Stimulated activated CD4-positive, alpha-beta T cell treated with anti-CD3 and anti-CD28 coated beads, Interleukin-1b, Interleukin-23, amount 100 ng/mL, for 24 hours (primary cell): ENCODE results near the gene SEPTIN12.
"Not testable (repeated sequence)": the region's sequence is repeated elsewhere in the genome, so short reads cannot be mapped to it uniquely, and the experiment has no call there.

Experiments used
- DNase-seq, 4 experiments: peaks; one replicate each; pipeline ENCODE4 v3.0.0-alpha.2; 2020; ENCODE audit warnings: low read depth in 4 of 4, low spot score in 1 of 4

The SEPTIN12 gene

GRCh38 chr16:4760221-4760910, 27.8 kb downstream of the SEPTIN12 start:
- no peak for DNase-seq

GRCh38 chr16:4755687-4756086, 32.5 kb downstream of the SEPTIN12 start:
- DNase-seq, result no peak

GRCh38 chr16:4754865-4755264, 33.3 kb downstream of the SEPTIN12 start:
- no peak for DNase-seq

GRCh38 chr16:4753227-4753626, 34.9 kb downstream of the SEPTIN12 start:
- no peak for DNase-seq

GRCh38 chr16:4752351-4753100, 35.6 kb downstream of the SEPTIN12 start:
- no peak for DNase-seq

GRCh38 chr16:4750896-4751295, 37.2 kb downstream of the SEPTIN12 start:
- DNase-seq, result no peak

- no peak for DNase-seq
These were observed 38.4 kb downstream of the SEPTIN12 start for GRCh38 chr16:4749700-4750257.

- no peak for DNase-seq
These were observed 39.3 kb downstream of the SEPTIN12 start for GRCh38 chr16:4748682-4749411.

- DNase-seq, result no peak
These were observed 40.1 kb downstream of the SEPTIN12 start for GRCh38 chr16:4747906-4748681.

- DNase-seq, result no peak
These were observed 41.1 kb downstream of the SEPTIN12 start for GRCh38 chr16:4746991-4747574.

GRCh38 chr16:4746215-4746614, 41.9 kb downstream of the SEPTIN12 start:
- DNase-seq, result no peak

- DNase-seq, result no peak
These were observed 42.9 kb downstream of the SEPTIN12 start for GRCh38 chr16:4745274-4745569.

- no peak for DNase-seq
These were observed 43.4 kb downstream of the SEPTIN12 start for GRCh38 chr16:4744555-4745273.

- no peak for DNase-seq
These were observed 44.8 kb downstream of the SEPTIN12 start for GRCh38 chr16:4743226-4743878.

GRCh38 chr16:4738370-4738769, 49.8 kb downstream of the SEPTIN12 start:
- not testable (repeated sequence) for DNase-seq

- DNase-seq, result no peak
These were observed 50.6 kb downstream of the SEPTIN12 start for GRCh38 chr16:4737545-4737944.

GRCh38 chr16:4736546-4736945, 51.6 kb downstream of the SEPTIN12 start:
- DNase-seq, result no peak

GRCh38 chr16:4734730-4735535, 53.2 kb downstream of the SEPTIN12 start:
- peak; percentile 88 to 91 (median 88) for DNase-seq
